ENCODE results near the gene ACOXL.

ACOXL gene

GRCh38 chr2:110994250-110994961, 262.0 kb downstream of the ACOXL start:
- Histone ChIP-seq H3K4me2 (peak overlapping the region; percentile 69 to 90 (median 78)), H3K4me3 (peak overlapping the region in 5 of 10 experiments; percentile 6 to 42 (median 28); a peak in 6 of 20 replicates), H3K27me3 (no peaks in the 10 kb centered on the region), H3K27ac (peak overlapping the region in 10 of 11 experiments; percentile 50 to 84 (median 82); a peak in 19 of 22 replicates), H3K9me3 (replicated peaks in 1 of 11) (peaks cover 16 to 38% (median 23%) of the 10 kb centered on the region in 11 experiments; a peak in 20 of 22 replicates), H4K20me1 (no peaks in the 10 kb centered on the region), H3K9ac (peak overlapping the region in 10 of 11 experiments; percentile 42 to 68 (median 59); a peak in 18 of 22 replicates), H3K4me1 (peaks cover 28 to 64% (median 37%) of the 10 kb centered on the region in 10 experiments), H3K36me3 (no peaks in the 10 kb centered on the region)
- TF ChIP-seq Cebpa-rat (IDR thresholded peaks at IDR 0.05) = peak in 8 of 11 experiments; percentile 66 to 96 (median 84); a peak in 13 of 22 replicates

- Histone ChIP-seq H3K27ac (peak overlapping the region in 5 of 11 experiments; percentile 33 to 84 (median 81); a peak in 6 of 22 replicates), H4K20me1 (no peaks in the 10 kb centered on the region), H3K4me2 (peak overlapping the region in 5 of 11 experiments; percentile 1 to 40 (median 20); a peak in 6 of 22 replicates), H3K36me3 (no peaks in the 10 kb centered on the region), H3K4me3 (no peak overlapping the region), H3K4me1 (peaks cover 30 to 64% (median 39%) of the 10 kb centered on the region in 10 experiments), H3K27me3 (no peaks in the 10 kb centered on the region), H3K9me3 (replicated peaks in 1 of 11) (peaks cover 13 to 49% (median 32%) of the 10 kb centered on the region in 11 experiments; a peak in 21 of 22 replicates), H3K9ac (no peak overlapping the region)
- TF ChIP-seq Cebpa-rat (IDR thresholded peaks at IDR 0.05) = no peak
Observed at GRCh38 chr2:110995911-110996310, 263.5 kb downstream of the ACOXL start.

DNA sequence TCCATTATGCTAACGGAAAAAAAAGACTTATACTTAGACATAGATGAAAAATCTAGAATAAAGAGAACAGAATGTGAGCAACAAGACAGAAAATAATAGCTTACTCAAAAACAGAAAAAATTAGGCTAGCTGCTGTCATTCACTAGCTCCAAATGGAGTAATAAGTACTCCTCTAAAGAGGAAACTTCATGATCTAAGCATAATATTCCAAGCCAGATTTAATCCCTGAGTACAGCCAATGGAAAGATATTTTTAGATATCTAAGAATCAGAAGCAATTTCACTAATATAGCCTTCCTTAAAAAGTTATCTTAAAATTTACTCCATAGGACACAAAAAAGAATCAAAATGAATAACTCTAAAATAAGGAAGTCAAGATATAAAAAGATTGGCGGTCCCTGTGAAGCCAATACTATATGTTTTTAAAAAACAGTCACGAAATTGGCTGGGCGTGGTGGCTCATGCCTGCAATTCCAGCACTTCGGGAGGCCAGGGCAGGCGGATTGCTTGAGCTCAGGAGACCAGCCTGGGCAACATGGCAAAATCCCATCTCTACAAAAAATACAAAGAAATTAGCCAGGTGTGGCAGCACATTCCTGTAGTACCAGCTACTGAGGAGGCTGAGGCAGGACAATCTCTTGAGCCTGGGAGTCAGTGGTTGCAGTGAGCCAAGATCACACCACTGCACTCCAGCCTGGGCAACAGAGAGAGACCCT, 265.1 kb downstream of the ACOXL start:
- Histone ChIP-seq H3K27ac (no peak overlapping the region; a peak in 2 of 22 replicates), H3K4me2 (peak overlapping the region in 2 of 11 experiments; percentile 16 to 19; a peak in 2 of 22 replicates), H4K20me1 (no peaks in the 10 kb centered on the region), H3K4me3 (no peak overlapping the region), H3K27me3 (no peaks in the 10 kb centered on the region), H3K9ac (no peak overlapping the region), H3K4me1 (peaks cover 29 to 55% (median 36%) of the 10 kb centered on the region in 10 experiments), H3K36me3 (no peaks in the 10 kb centered on the region), H3K9me3 (replicated peaks in 1 of 11) (peaks cover 4 to 43% (median 28%) of the 10 kb centered on the region in 11 experiments; a peak in 20 of 22 replicates)
- TF ChIP-seq Cebpa-rat (IDR thresholded peaks at IDR 0.05) = no peak

- H3K36me3 ChIP-seq = no peaks in the 10 kb centered on the region
- H3K4me2 ChIP-seq = no peak overlapping the region
- H3K4me3 ChIP-seq = no peak overlapping the region
- no peak overlapping the region for H3K27ac ChIP-seq
- no peaks in the 10 kb centered on the region for H3K27me3 ChIP-seq
- no peak for TF ChIP-seq Cebpa-rat (IDR thresholded peaks at IDR 0.05)
- H4K20me1 ChIP-seq = no peaks in the 10 kb centered on the region
- peaks cover 4 to 39% (median 25%) of the 10 kb centered on the region in 11 experiments; a peak in 19 of 22 replicates for H3K9me3 ChIP-seq (replicated peaks in 1 of 11)
- H3K9ac ChIP-seq = no peak overlapping the region
- H3K4me1 ChIP-seq = peaks cover 20 to 46% (median 28%) of the 10 kb centered on the region in 10 experiments
Observed at GRCh38 chr2:110998311-110998710, 265.9 kb downstream of the ACOXL start.

GRCh38 chr2:110999626-111000025, 267.3 kb downstream of the ACOXL start:
- no peak overlapping the region for H3K4me3 ChIP-seq
- H3K4me2 ChIP-seq = peak overlapping the region in 5 of 11 experiments; percentile 3 to 18 (median 12); a peak in 6 of 22 replicates
- H3K27me3 ChIP-seq = no peaks in the 10 kb centered on the region
- H3K9ac ChIP-seq = no peak overlapping the region
- no peaks in the 10 kb centered on the region for H4K20me1 ChIP-seq
- H3K36me3 ChIP-seq = no peaks in the 10 kb centered on the region
- H3K9me3 ChIP-seq (replicated peaks in 1 of 11) = peaks cover 7 to 48% (median 26%) of the 10 kb centered on the region in 11 experiments; a peak in 19 of 22 replicates
- no peak overlapping the region for H3K27ac ChIP-seq
- H3K4me1 ChIP-seq = peaks cover 7 to 39% (median 14%) of the 10 kb centered on the region in 10 experiments
- no peak for TF ChIP-seq Cebpa-rat (IDR thresholded peaks at IDR 0.05)

DNA sequence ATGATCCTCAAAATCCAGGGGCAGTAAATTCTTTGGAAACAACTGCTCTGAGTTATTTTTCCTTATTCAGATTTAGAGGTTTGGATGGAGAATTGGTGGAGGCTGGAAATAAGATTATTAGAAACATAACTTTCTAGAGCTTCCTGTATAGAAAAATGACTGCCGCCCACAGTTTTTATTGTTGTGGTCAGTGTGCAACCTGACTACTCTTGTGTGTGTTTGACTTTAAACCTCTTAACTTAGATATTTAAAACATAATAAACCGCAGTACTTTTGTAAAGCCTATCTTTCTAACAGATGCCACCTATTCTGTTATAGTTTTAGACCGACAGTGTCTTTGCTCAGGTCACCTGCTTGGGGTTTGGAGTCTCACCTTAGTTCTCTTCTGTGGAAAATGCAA, 272.9 kb downstream of the ACOXL start:
- H3K27ac ChIP-seq = no peak overlapping the region
- H3K9me3 ChIP-seq (replicated peaks in 1 of 11) = peaks cover 3 to 31% (median 13%) of the 10 kb centered on the region in 11 experiments; a peak in 15 of 22 replicates
- no peak overlapping the region for H3K9ac ChIP-seq
- no peak overlapping the region for H3K4me3 ChIP-seq
- TF ChIP-seq Cebpa-rat (IDR thresholded peaks at IDR 0.05) = no peak
- H4K20me1 ChIP-seq = no peaks in the 10 kb centered on the region
- H3K36me3 ChIP-seq = no peaks in the 10 kb centered on the region
- H3K4me1 ChIP-seq = peaks cover 0 to 15% (median 9%) of the 10 kb centered on the region in 10 experiments; a peak in 12 of 20 replicates
- no peaks in the 10 kb centered on the region for H3K27me3 ChIP-seq
- no peak overlapping the region for H3K4me2 ChIP-seq

DNA sequence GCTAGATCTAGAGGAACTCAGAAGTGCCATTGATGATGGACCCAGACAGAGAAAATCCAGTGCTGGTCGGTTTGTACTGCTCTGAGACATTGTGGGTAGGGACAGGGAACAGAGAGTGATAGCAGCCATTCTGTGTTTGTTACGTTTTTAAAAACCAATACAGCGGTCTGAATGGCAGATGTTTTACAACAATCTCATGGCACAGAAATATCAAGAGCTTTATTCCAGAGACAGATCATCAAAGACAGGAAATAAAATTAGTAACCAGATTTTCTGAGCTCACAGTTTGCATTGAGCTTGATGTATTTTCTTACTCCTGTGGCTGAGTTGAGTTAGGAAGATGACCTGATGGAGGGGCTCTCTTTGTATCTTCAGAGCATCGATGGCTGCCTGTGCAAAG, 273.4 kb downstream of the ACOXL start:
- Histone ChIP-seq H3K27ac (no peak overlapping the region), H3K27me3 (no peaks in the 10 kb centered on the region), H3K9me3 (replicated peaks in 1 of 11) (peaks cover 3 to 26% (median 8%) of the 10 kb centered on the region in 11 experiments; a peak in 17 of 22 replicates), H3K4me3 (no peak overlapping the region), H3K4me2 (peak overlapping the region in 3 of 11 experiments; percentile 16 to 46 (median 20); a peak in 4 of 22 replicates), H3K9ac (no peak overlapping the region), H4K20me1 (no peaks in the 10 kb centered on the region), H3K36me3 (no peaks in the 10 kb centered on the region), H3K4me1 (peaks cover 0 to 15% (median 9%) of the 10 kb centered on the region in 10 experiments; a peak in 12 of 20 replicates)
- no peak for TF ChIP-seq Cebpa-rat (IDR thresholded peaks at IDR 0.05)

GRCh38 chr2:111007757-111008688, 275.6 kb downstream of the ACOXL start:
- H3K4me1 ChIP-seq = peaks cover 0 to 15% (median 9%) of the 10 kb centered on the region in 10 experiments; a peak in 12 of 20 replicates
- no peaks in the 10 kb centered on the region for H3K36me3 ChIP-seq
- peaks cover 9 to 37% (median 25%) of the 10 kb centered on the region in 11 experiments; a peak in 21 of 22 replicates for H3K9me3 ChIP-seq (replicated peaks in 1 of 11)
- H3K4me3 ChIP-seq = no peak overlapping the region
- no peaks in the 10 kb centered on the region for H3K27me3 ChIP-seq
- no peaks in the 10 kb centered on the region for H4K20me1 ChIP-seq
- no peak overlapping the region for H3K4me2 ChIP-seq
- H3K9ac ChIP-seq = no peak overlapping the region
- H3K27ac ChIP-seq = no peak overlapping the region
- no peak for TF ChIP-seq Cebpa-rat (IDR thresholded peaks at IDR 0.05)
